GM12878 (cell line): ENCODE data around the gene GGT7. TPM values are rescaled to one million over a fixed set of nuclear protein-coding genes. Genes with fewer than 3 reads are reported as not detected.

ENCODE experiments used
- ATAC-seq: fragments of 200-7000 bp; cut with Tn5 transposase; 3 replicates; pipeline ENCODE4 v1.9.1; 2020; ENCODE audit warnings: mild to moderate bottlenecking, moderate library complexity
- BruUV-seq: library from RNA; stranded (reverse); fragments of 400-500 nt; replicated peaks from 2 replicates; lab custom pipeline; 2021; lab: Mats Ljungman, UMichigan
- CTCF ChIA-PET: fragments of 300-600 bp; sonication (Branson Sonifier 250); formaldehyde crosslinking; extraction: SDS; loops from one replicate; lab custom pipeline; 2021; ENCODE audit warnings: inconsistent platforms; lab: Yijun Ruan, JAX
- POLR2A ChIA-PET: fragments of 350-600 bp; formaldehyde crosslinking; extraction: SDS; loops from one replicate; lab custom pipeline; 2021; ENCODE audit warnings: inconsistent platforms; lab: Charles Lee
- RAD21 ChIA-PET: fragments of 300-600 bp; sonication (Branson Sonifier 250); formaldehyde crosslinking; loops from one replicate; lab custom pipeline; 2023; ENCODE audit warnings: antibody characterized with exemption; ENCODE audit not compliant: unreplicated experiment; lab: Charles Lee
- SMC1A ChIA-PET: fragments of 300-600 bp; sonication (Branson Sonifier 250); formaldehyde crosslinking; loops from one replicate; lab custom pipeline; 2023; ENCODE audit not compliant: unreplicated experiment, uncharacterized antibody; lab: Charles Lee
- DNase-seq: peaks from one replicate; pipeline ENCODE4 v3.0.0-alpha.2; 2011; ENCODE audit warnings: low read depth, low spot score
- FAIRE-seq: peaks from 3 replicates; lab custom pipeline; 2011; peaks lifted over from hg19 to GRCh38; lab: Jason Lieb, UNC
- H2AFZ ChIP-seq: 2 replicates; pipeline ENCODE4 v1.6.0; 2011; ENCODE audit warnings: low read depth, low read length, control low read depth; ENCODE audit not compliant: control insufficient read depth
- H3K27ac ChIP-seq: 2 replicates; pipeline ENCODE4 v1.5.1; 2011; ENCODE audit warnings: control low read depth; ENCODE audit not compliant: control insufficient read depth, insufficient read depth
- H3K27me3 ChIP-seq, 2 experiments: replicated peaks in 1 of 2; 2 replicates each; pipeline versions ENCODE4 v1.6.0 to v1.6.1; 2011; ENCODE audit warnings: low read length in 1 of 2; ENCODE audit not compliant: control insufficient read depth in 2 of 2, insufficient read depth in 2 of 2
- H3K36me3 ChIP-seq, 2 experiments: 2 replicates each; pipeline ENCODE4 v1.5.1; 2011; ENCODE audit warnings: low read length in 1 of 2; ENCODE audit not compliant: control insufficient read depth in 2 of 2, insufficient read depth in 2 of 2
- H3K4me1 ChIP-seq: 2 replicates; pipeline ENCODE4 v1.6.1; 2011; ENCODE audit warnings: mild to moderate bottlenecking, low read length, moderate library complexity, mixed read lengths; ENCODE audit not compliant: control insufficient read depth, insufficient read depth
- H3K4me2 ChIP-seq: 2 replicates; pipeline ENCODE4 v1.6.0; 2011; ENCODE audit warnings: control low read depth; ENCODE audit not compliant: control insufficient read depth, insufficient read depth
- H3K4me3 ChIP-seq: fragments of 200-600 bp; sonication (generic); 2 replicates; pipeline ENCODE4 v1.5.1; 2016
- H3K79me2 ChIP-seq: 2 replicates; pipeline ENCODE4 v1.6.0; 2011; ENCODE audit warnings: low read length; ENCODE audit not compliant: control insufficient read depth, insufficient read depth
- H3K9ac ChIP-seq: 2 replicates; pipeline ENCODE4 v1.8.0; 2011; ENCODE audit warnings: low read length, control low read depth, mixed read lengths; ENCODE audit not compliant: control insufficient read depth, insufficient read depth
- H3K9me3 ChIP-seq: replicated peaks from 3 replicates; pipeline ENCODE4 v1.5.1; 2011; ENCODE audit warnings: mild to moderate bottlenecking, low read length; ENCODE audit not compliant: control insufficient read depth, insufficient read depth
- H4K20me1 ChIP-seq: 2 replicates; pipeline ENCODE4 v1.6.0; 2011; ENCODE audit not compliant: control insufficient read depth, insufficient read depth
- CREM ChIP-seq: IDR thresholded peaks from 2 replicates; pipeline ENCODE4 v1.6.1; 2014; ENCODE audit warnings: antibody characterized with exemption, low read depth
- HDAC6 ChIP-seq: fragments of 200-600 bp; sonication (generic); IDR thresholded peaks from one replicate; pipeline ENCODE4 v1.8.0; 2017; ENCODE audit warnings: antibody characterized with exemption; ENCODE audit not compliant: unreplicated experiment
- KLF5 ChIP-seq: fragments of 450-650 bp; IDR thresholded peaks from 2 replicates; pipeline ENCODE4 v1.6.1; 2014; ENCODE audit warnings: mild to moderate bottlenecking; ENCODE audit not compliant: partially characterized antibody
- MYB ChIP-seq: fragments of 150-350 bp; IDR thresholded peaks from 2 replicates; pipeline ENCODE4 v1.6.1; 2014; ENCODE audit warnings: mild to moderate bottlenecking, low read depth, low read length, borderline replicate concordance
- NFYB ChIP-seq: IDR thresholded peaks from 2 replicates; pipeline ENCODE4 v1.6.1; 2011; ENCODE audit warnings: low read depth, mild to moderate bottlenecking, low read length, improper control_type of control experiment, moderate library complexity; ENCODE audit not compliant: insufficient read depth
- POLR2A ChIP-seq: IDR thresholded peaks from 2 replicates; pipeline ENCODE4 v1.6.1; 2011; ENCODE audit warnings: low read depth, mild to moderate bottlenecking, low read length
- RFX5 ChIP-seq: IDR thresholded peaks from 2 replicates; pipeline ENCODE4 v1.6.1; 2011; ENCODE audit warnings: low read depth, low read length, improper control_type of control experiment
- STAT3 ChIP-seq: IDR thresholded peaks from 2 replicates; pipeline ENCODE4 v1.6.1; 2011; ENCODE audit warnings: low read depth, low read length, improper control_type of control experiment
- WGBS: methylation state at CpG from one replicate; pipeline ENCODE4 v1.1.6; 2016; ENCODE audit warnings: low lambda C conversion rate; ENCODE audit not compliant: insufficient replicate concordance, insufficient coverage; ENCODE audit errors: missing lambda C conversion rate; 5-methylcytosine and 5-hydroxymethylcytosine counted together
- in situ Hi-C: fragments of 300-500 bp; cut with MboI; formaldehyde crosslinking; loops from 9 replicates; pipeline ENCODE4 v1.14.3; 2018; ENCODE audit warnings: mixed read lengths
- intact Hi-C: fragments of 100-400 bp; cut with micrococcal nuclease; formaldehyde crosslinking; loops from one replicate; pipeline ENCODE4 v1.14.2; 2022; ENCODE audit not compliant: unreplicated experiment
- polyA plus RNA-seq, 11 experiments: library from polyadenylated mRNA; depleted of rRNA in 4 of 11; unstranded in 6 of 11; stranded (reverse) in 5 of 11; fragments of >200 nt; fragmentation: Nextera tagmentation in 4 of 11; fragmentation: Illumina TruSeq in 1 of 11; extraction: Ambion mirVana in 4 of 11; extraction: Trizol in 1 of 11; gene quantifications; 1 replicate in 1 of 11; 2 replicates in 10 of 11; pipeline versions ENCODE4 v1.2.1 to v1.2.3, GENCODE V29; 2011 to 2016; ENCODE audit warnings: inconsistent platforms in 2 of 11, missing spikeins in 2 of 11, low read depth in 1 of 11
- total RNA-seq, 4 experiments: library from RNA; depleted of rRNA in 3 of 4; stranded (reverse); fragments of >200 nt in 3 of 4; fragmentation: Illumina TruSeq in 1 of 4; extraction: Trizol in 1 of 4; gene quantifications; 2 replicates each; pipeline versions ENCODE4 v1.2.1 to v1.2.3, GENCODE V29; 2013 to 2021
- TF ChIP-seq, protein P1 (sequence below): fragments of 450-650 bp; IDR thresholded peaks from 2 replicates; pipeline ENCODE4 v1.6.1; 2017; ENCODE audit warnings: low read depth, mild to moderate bottlenecking, moderate library complexity

GGT7 gene
- total and polyA plus RNA-seq, 10 of the 15 experiments (the other 5 are each of a cell fraction or from before 2014, with no cell fraction given) = 0.02 to 14.7 (median 5.3) TPM

GRCh38 chr20:34887023-34887422 is 14.4 kb upstream of the GGT7 start:
- no TSS peak for BruUV-seq
- no peaks in the 10 kb centered on the region for H3K36me3 ChIP-seq
- ChIA-PET SMC1A (interaction anchor here (1.6 kb wide), 1 partner anchor 18 kb away, joined by 4 read pairs; no protein-coding TSS in a partner anchor), POLR2A (interaction anchor here (0.6 kb wide), 1 partner anchor 204 kb away, joined by 5 read pairs; no protein-coding TSS in a partner anchor), CTCF (interaction anchor here (0.7 to 0.9 kb wide), 2 partner anchors 12 to 69 kb away, joined by 3 to 4 read pairs; partner anchors contain the start of genes GSS and MYH7B), RAD21 (no interaction called here)
- H3K27ac ChIP-seq = no peak overlapping the region; the same call in 1 of the 2 replicates
- intact Hi-C loops = no loop called here
- no peak for DNase-seq
- ATAC-seq = peak; percentile 44
- no peak overlapping the region for H3K4me3 ChIP-seq
- H3K79me2 ChIP-seq = no peaks in the 10 kb centered on the region
- no peaks in the 10 kb centered on the region for H3K27me3 ChIP-seq
- peaks cover 23% of the 10 kb centered on the region; the same call in 1 of the 2 replicates for H3K4me1 ChIP-seq
- in situ Hi-C loops = no loop called here
- TF ChIP-seq NFYB = no peak
- WGBS = 2% methylated on average over 3 of the region's 3 CpGs
- H2AFZ ChIP-seq = no peak overlapping the region
- no peak for FAIRE-seq
- peak overlapping the region; percentile 17; the same call in 1 of the 2 replicates for H3K4me2 ChIP-seq
- H3K9ac ChIP-seq = no peak overlapping the region
- no peaks in the 10 kb centered on the region for H3K9me3 ChIP-seq
- no peaks in the 10 kb centered on the region for H4K20me1 ChIP-seq

- Histone ChIP-seq H3K9ac (no peak overlapping the region), H3K4me2 (no peak overlapping the region), H3K36me3 (no peaks in the 10 kb centered on the region), H3K79me2 (no peaks in the 10 kb centered on the region), H4K20me1 (no peaks in the 10 kb centered on the region), H3K27me3 (no peaks in the 10 kb centered on the region), H3K27ac (no peak overlapping the region), H3K9me3 (no peaks in the 10 kb centered on the region), H3K4me3 (no peak overlapping the region), H3K4me1 (peaks cover 17% of the 10 kb centered on the region; the same call in 1 of the 2 replicates)
- ATAC-seq = no peak
- CTCF ChIA-PET = interaction anchor here (0.6 to 0.9 kb wide), 3 partner anchors 11 to 91 kb away, joined by 3 to 4 read pairs (median 3); partner anchors contain the start of genes GSS and MYH7B
- in situ Hi-C loops = no loop called here
- RAD21 ChIA-PET = no interaction called here
- POLR2A ChIA-PET = no interaction called here
- no peak for FAIRE-seq
- no peak for DNase-seq
- SMC1A ChIA-PET = interaction anchor here (0.6 to 1.6 kb wide), 2 partner anchors 18 to 19 kb away, joined by 4 read pairs; no protein-coding TSS in a partner anchor
- WGBS = 62% methylated on average over 3 of the region's 3 CpGs
- TF ChIP-seq, protein P1, sequence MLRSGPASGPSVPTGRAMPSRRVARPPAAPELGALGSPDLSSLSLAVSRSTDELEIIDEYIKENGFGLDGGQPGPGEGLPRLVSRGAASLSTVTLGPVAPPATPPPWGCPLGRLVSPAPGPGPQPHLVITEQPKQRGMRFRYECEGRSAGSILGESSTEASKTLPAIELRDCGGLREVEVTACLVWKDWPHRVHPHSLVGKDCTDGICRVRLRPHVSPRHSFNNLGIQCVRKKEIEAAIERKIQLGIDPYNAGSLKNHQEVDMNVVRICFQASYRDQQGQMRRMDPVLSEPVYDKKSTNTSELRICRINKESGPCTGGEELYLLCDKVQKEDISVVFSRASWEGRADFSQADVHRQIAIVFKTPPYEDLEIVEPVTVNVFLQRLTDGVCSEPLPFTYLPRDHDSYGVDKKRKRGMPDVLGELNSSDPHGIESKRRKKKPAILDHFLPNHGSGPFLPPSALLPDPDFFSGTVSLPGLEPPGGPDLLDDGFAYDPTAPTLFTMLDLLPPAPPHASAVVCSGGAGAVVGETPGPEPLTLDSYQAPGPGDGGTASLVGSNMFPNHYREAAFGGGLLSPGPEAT = no peak
- TF ChIP-seq HDAC6 (no peak), CREM (no peak), RFX5 (no peak), STAT3 (no peak), KLF5 (no peak), MYB (no peak), POLR2A (no peak)
- TF ChIP-seq, all 136 proteins: peak for 0
- intact Hi-C loops = no loop called here
- no peak overlapping the region for H2AFZ ChIP-seq
- BruUV-seq = no TSS peak
Observed at GRCh38 chr20:34886122-34886521, 13.5 kb upstream of the GGT7 start.
